GOT3 (cell line): Measurements from ENCODE around the gene ZNF280A.
"Not testable (repeated sequence)": the region's sequence is repeated elsewhere in the genome, so short reads cannot be mapped to it uniquely, and the experiment has no call there.

Source experiments
- DNase-seq: peaks from one replicate; lab custom pipeline; 2025; ENCODE audit warnings: mixed read lengths; lab: John Stamatoyannopoulos, UW

ZNF280A gene

DNA sequence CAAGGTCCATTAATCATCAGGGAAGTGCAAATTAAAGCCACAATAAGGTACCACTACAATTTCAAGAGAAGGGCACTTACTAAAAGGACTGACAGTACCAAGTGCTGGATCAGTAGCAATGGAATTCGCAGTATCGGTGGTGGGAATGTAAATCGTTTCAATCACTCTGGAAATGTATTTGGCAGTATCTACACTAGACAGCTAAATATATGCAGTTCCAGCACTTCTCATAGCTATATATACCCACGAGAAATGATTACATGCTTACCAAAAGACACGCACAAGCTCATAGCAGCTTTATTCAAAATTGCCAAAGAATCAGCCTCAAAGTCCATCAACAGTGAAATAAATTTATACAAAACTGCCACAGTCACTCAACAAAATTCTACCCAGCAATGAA is 7.1 kb downstream of the ZNF280A start:
- DNase-seq: no peak

DNA sequence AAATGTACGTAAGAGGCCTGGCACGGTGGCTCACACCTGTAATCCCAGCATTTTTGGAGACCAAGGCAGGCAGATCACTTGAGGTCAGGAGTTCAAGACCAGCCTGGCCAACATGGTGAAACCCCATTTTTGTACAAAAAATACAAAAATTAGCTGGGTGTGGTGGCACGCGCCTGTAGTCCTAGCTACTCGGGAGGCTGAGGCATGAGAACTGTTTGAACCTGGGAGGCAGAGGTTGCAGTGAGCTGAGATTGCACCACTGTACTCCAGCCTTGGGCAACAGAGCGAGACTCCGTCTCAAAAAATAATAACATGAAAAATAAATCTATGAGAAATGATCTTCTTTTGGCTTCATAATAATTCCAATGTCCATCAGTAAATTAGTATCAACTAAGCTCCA is 9.2 kb downstream of the ZNF280A start:
- DNase-seq: not testable (repeated sequence)

DNA sequence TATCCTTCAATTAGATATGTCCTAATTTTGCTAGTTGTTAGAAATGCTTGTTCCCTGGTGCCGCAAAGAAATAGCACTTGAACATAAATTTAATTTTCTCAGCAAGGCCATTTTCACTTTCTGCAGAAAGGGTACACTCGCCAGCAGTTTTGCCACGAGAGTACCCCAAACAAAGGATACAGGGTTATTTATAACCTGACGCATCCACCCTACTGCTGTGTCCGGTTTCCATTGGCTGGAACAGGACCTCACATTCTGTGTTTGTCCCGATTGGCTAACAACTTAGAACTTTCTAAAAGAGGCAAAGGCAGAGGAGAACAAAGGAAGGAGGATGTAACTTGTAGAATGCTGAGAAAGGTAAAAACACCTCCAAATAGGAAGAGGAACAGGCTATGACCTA is 10.2 kb downstream of the ZNF280A start:
- DNase-seq: not testable (repeated sequence)

DNA sequence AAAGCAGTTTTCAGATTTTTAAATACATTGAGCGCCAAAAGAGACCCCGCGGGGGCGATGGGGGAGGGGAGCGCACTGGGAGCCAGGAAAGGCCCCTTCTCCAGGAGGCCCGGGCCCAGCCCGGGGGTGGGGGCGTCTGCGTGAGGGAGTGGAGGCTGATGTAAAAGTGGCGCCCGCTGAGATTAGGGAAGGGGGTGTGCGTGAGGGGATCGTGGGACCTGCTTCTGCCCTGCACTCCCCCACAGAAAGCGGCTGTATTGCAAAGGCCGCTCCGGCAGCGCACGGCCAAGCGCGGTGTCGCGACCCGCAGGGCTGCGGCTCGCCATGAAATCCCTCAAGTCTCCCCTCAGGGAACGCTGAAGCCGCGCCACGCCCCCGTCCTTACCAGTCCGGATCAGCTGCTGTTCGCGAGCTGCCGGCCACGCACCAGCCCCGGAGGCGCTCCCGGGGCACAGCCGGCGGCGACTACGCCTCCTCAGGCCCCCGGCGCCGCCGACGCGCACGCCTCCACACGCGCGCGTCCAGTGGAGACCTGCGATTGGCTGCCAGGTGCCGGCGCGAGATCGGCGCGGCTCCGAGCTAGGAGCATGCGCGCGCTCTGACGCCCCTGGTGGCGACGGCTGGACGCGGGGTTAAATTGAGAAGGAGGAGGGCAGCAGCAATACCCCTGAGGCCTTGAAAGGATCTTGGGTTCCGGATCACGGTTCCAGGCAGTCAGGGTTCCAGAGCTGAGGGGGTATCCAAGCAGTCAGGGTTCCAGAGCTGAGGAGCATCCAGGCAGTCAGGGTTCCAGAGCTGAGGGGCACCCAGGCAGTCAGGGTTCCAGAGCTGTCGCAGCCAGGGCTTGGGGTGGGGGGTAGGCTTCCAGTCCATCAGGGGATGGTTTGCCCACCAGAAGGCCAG is 11.5 kb downstream of the ZNF280A start, which contains the start of gene ZNF280B:
Gene ZNF280B (minus strand): TSS at position 469 of the 903 bp plus-strand sequence. CDS start 19,344 bp downstream, outside the sequence.
- peak; percentile 26 for DNase-seq

DNA sequence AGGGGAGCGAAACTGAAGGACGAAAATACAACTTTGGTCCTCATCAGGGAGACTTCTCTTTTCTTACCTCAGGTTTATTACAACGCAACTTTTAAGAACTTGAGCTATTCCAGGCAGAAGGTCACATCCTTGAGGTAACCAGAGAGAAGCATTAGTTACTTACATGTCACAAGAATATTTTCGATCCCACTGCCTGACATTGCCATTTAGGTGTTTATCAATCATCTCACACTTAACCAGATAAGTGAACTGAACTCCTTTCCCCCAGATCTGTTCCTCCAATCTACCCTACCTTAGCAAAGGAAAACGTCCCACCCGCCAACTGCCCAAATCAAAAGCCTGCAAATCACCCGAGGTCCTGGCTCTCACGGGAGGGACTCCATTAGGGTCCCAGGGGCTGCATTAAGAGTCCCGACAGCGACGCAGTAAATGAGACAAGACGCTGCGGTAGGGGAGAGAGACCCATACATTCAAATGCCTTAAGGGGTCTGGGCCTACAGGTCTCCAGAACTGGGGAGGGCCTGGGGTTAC is 12.3 kb downstream of the ZNF280A start:
- DNase-seq: no peak

DNA sequence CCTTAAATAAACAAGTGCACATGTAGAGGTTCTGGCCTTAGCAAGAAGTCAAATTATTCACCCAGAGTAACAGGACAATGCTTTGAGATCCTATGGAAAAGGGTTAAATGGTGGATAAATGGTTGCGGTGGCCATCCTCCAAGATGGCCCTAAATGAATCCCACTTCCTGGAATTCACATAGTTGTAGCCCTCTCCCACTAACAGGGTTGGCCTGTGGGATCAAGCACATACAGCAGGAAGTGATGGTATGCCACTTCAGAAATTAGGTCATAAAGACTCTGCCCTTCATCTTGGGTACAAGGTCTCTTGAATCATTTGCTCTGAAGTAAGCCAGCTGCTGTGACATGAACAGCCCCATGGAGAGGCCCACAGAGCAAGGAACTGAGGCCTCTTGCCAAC is 13.3 kb downstream of the ZNF280A start:
- no peak for DNase-seq

DNA sequence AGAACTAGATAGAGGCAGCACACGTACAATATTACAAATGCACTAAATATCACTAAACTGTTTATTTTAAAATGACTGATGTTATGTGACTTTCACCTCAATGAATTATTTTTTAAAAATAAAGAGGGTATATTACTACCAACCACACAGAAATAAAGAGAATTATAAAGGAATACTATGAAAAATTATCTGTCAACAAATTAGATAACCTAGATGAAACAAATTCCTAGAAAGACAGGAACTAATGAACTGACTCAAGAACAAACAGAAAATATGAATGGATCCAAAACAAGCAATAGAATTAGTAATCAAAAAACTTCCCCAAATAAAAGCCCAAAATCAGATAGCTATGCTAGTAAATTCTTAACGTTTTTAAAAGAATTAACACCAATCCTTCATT is 21.8 kb downstream of the ZNF280A start:
- no peak for DNase-seq

DNA sequence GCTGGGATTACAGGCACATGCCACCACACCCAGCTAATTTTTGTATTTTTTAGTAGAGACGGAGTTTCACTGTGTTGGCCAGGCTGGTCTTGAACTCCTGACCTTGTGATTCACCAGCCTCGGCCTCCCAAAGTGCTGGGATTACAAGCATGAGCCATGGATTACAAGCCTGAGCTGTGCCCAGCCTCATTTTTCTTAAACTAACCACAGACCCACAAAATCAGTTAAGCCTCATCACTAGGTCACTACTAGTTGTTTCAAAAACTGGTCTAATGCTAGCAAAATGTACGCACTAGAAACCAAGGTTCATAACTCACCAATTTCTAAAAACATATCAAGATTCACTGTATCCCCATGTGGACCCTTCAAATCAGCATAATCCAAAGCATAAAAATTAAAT is 28.5 kb downstream of the ZNF280A start:
- not testable (repeated sequence) for DNase-seq

DNA sequence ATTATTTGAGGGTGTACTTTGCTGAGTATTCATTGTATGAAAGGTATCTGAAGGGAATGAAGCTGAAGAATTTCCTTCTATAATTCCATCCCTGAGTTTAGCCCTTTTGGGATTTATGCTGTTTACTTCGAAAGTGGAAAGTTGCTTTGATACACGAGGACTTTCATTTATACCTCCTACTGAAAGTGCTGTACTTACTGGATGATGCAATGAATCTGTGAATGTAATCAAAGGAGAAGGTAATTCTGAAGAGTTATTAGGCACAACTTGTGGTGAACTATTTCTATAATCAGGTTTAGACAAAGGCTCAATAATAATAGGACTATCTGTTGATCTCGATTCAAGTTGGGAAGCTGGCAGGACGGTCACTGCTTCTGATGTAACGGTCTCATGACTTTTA is 31.3 kb downstream of the ZNF280A start:
- DNase-seq: no peak

DNA sequence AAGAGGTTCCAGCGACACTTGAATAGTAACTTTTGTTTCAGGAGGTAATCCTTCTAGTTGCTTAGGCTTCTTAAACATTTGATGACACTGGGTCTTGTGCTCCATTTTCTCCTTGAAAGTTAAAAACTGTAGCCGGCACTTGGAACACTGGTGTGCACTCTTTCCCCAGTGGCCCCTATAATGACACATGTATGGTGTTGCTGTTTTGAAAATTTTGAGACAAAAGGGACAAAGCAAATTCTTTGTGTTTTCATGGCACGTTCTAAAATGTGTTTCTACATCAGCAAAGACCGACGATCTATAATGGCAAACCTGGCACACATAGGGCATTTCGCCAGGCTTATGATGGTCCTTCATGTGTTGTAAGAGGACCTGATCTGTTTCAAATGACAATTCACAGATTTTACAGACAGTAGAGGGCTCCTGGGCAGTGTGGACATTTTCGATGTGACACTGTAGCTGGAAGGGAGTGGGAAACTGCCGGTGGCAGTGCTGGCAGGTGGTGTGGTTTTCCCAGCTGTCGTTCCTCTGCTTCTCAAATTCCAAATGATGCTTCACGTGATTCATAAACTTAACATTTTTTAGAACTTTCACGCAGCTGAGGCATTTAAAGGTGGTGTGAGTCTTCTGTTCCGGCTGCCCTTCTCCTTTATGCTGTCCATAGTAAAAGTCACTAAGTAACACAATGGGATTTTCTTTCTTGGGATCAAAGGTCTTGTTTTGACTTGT is 32.0 kb downstream of the ZNF280A start:
- DNase-seq: no peak

DNA sequence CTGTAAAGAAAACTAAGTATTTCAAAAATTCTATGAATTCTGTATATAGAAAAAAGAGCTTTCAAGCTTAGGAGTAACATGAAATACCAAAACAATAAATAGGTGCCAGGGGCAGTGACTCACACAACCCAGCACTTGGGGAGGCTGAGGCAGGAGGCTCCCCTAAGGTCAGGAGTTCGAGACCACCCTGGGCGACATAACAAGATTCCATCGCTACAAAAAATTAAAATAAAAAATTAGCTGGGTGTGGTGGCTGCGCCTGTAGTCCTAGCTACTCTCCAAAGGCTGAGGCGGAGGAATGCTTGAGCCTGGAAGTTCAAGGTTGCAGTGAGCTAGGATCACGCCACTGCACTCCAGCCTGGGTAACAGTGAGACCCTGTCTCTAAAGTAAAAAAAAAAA is 33.0 kb downstream of the ZNF280A start:
- DNase-seq: no peak

DNA sequence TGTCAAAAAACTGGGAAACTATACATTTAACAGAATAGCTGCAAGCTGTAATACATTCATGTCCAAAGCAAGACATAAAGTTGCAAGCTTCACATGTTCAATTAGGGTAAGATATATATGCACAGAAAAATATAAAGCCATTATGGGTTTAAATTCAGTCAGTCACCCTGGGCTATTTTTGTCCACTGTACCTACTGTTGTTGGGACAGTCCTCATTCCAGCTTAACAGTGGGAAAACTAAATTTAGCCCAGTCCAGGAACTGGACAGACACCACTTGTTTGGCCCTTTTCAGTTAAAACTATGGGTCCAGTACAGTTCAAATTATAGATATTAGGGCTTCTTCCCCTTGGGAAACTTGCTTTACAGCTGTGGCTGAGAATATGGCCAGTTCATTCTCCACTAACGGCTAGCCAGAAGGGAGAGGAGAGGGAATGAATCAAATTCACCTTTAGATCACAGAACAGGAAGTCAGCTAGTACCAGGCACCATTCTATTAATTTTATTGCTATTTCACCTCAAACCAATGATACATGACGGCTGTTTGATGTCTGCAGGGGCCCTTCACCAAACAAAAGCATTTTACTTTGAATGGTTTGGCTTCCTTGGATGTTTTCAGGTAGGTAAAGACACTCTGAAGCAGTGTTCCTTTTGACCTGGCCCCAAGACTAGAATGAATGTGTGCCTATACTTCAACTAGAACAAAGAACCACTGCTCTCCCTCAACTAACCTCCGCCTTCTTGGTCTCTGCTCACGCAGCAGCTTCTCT is 33.8 kb downstream of the ZNF280A start:
- no peak for DNase-seq

DNA sequence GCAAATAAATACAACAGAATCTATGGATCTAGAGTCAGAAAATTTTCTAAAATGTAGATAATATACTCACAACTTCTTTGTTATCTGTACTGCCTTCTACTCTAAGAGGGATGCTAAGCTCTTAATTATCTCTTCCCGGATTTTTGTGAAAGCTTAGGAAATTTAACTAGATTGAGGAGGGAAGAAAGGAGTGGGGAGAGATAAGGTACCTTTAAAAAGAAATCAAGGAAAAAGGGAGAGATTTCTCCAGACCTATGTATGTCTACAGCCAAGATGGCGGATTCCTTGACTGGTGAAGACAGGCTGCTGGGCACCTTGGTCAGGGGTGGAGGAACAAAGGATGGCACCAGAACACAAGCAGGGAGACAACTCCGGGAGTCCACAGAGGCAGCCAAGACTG is 34.5 kb downstream of the ZNF280A start:
- no peak for DNase-seq

DNA sequence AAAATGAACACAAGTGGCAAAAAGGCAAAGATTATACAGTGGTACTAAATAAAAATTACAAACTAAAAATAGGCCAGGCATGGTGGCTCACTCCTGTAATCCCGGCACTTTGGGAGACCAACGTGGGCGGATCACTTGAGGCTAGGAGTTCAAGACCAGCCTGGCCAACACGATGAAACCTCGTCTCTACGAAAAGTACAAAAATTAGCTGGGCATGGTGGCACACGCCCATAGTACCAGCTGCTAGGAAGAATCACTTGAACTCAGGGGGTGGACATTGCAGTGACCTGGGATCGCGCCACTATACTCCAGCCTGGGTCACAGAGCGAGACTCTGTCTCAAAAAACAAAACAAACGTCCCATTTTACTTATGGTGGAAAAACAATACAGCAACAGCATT is 36.0 kb downstream of the ZNF280A start:
- no peak for DNase-seq

DNA sequence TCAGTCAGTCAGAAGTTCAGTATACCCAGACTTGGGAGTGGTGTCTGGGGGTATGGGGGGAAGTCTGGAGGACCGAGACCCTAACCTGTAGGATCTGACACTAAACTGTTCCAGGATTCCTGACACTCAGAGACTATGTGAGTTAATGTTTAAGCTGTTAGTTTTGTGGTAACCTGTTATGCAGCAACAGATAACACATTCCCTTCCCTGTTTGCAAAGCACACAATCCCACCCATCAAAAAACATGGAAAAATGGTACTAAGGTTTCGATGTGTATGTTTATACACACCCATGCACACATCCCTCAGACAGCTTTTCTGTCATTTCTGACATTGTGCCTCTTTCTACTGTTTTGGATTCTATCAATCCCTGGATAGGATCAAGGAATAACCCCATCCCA is 39.1 kb downstream of the ZNF280A start:
- DNase-seq: no peak

DNA sequence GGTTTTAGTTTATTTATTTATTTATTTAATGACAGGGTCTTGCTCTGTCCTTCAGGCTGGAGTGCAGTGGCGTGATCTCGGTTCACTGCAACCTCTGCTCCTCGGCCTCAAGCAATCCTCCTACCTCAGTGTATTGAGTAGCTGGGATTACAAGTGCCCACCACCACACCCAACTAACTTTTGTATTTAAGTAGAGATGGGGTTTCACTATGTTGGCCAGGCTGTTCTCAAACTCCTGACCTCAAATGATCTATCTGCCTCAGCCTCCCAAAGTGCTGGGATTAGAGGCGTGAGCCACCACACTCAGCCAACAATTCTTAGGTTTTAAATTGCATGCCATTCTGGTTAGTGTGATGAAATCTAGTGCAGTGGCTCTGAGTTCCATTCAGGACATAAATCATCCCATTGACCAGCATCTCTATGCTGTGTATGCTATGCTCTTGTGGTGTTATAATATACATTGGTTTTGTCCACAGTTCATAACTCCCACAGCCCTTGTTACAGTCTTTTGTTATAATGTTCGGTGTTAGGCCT is 40.0 kb downstream of the ZNF280A start:
- DNase-seq: no peak

DNA sequence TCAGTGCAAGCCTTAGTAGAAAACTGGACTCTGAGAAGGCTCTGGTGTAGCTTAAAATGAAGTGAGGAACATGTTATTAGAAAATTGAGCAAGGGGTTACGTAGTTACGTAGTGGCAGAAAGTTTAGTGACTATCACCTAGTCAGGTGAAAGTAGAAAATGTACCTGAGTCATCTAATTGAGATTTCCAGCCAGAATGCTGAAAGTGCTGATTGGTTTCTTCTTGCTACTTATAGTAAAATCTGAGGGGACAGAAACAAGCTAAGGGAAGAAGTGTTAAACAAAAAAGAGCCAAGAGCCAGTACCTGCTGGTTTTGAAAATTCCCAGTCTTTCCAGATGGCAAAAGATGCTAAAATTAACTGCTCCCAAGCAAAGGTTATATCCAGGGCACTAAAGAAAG is 41.0 kb downstream of the ZNF280A start:
- DNase-seq: no peak

DNA sequence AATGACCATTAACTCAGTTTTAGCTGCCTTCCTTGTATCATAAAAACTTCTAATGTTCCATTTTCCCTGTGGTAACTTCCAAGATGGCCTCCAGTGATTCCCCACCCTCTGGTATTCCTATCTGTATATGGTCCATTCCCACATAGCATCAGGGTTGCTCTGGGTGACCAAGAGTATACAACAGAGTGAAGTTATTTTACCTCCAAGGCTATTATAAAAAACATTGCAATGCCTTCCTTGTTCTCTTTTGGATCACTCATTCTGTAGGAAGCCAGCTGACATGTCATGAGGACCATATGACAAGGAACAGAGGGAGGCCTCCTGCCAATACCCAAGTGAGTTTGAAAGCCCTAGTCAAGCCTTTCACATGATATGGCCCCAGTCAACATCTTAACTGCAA is 41.6 kb downstream of the ZNF280A start:
- DNase-seq: no peak

DNA sequence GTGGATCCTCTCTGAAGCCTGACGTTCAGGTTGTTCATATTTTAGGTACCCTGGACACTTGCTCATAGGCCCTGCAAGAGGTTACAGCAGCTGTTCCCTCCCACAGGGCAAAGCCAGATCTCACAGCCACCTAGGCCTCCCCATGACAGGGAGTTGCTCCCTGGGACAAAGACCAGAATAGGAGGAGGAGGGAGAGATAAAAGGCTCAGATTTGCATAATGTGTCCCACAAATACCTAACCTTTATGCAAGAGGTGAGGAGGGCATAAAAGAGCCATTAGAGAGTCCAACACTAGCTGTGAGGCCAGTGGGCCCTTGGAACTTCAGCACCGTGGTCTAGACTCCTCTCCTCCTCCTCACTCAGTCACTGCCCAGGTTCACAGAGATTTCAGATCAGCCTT is 45.3 kb downstream of the ZNF280A start:
- no peak for DNase-seq

DNA sequence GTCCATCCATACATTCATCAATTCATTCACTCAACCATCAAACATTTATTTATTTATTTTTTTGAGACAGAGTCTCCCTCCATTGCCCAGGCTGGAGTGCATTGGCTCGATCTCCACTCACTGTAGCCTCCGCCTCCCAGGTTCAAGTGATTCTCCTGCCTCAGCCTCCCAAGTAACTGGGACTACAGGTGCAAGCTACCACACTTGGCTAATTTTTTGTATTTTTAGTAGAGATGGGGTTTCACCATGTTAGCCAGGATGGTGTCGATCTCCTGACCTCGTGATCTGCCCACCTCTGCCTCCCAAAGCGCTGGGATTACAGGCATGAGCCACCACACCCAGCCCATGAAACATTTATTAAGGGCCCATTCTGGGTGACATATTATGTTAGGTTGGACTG is 49.0 kb downstream of the ZNF280A start:
- DNase-seq: not testable (repeated sequence)

DNA sequence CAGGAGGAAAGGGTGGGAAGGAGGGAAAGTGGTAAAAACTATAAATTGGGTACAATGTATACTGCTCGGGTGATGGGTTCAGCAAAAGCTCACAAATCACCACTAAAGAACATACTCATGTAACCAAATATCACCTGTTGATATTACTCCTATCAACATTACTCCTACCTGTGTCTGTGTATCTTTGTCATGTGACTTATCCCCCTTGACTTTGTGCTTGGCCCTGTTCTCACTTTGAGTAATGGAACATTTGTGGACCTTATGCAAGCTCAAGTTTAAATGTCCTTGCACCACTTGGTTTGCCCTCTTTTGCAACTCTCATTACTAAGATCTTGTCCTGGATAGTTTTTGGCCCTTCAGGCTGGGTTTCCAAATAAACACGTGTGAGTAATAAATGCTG is 50.5 kb downstream of the ZNF280A start:
- no peak for DNase-seq
